ENCODE results near the gene TSPAN10.

Gene TSPAN10

DNA sequence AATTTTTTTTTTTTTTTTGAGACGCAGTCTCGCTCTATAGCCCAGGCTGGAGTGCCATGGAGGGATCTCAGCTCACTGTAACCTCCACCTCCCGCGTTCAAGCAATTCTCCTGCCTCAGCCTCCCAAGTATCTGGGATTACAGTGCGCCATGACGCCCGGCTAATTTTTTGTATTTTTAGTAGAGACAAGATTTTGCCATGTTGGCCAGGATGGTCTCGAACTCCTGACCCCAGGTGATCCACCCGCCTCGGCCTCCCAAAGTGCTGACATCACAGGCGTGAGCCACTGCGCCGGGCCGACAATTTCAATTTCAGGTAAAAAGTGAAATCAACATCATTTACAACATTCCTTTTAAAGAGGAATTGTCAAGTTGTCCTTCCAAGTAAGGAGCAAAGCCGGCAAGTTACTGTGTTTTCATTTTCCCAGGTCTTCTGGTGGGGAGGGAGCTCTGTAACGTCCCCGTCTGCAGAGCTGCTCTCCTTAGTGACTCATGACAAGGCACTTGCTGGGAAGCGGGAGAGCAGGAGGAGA is 957 bp upstream of the TSPAN10 start:
- peak; percentile 28 to 39 for DNase-seq

DNA sequence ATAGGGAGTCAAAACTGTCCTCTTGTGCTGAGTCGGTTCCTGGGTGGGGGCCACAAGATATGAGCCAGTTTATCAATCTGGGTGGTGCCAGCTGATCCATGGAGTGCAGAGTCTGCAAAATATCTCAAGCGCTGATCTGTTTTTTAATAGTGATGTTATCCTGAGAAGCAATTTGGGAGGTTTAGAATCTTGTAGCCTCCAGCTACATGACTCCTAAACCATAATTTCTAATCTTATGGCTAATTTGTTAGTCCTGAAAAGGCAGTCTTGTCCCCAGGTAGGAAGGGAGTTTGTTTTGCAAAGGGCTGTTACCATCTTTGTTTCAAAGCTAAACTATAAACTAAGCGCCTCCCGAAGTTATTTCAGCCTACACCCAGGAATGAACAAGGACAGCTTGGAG is 1.7 kb downstream of the TSPAN10 start:
- no peak for DNase-seq

DNA sequence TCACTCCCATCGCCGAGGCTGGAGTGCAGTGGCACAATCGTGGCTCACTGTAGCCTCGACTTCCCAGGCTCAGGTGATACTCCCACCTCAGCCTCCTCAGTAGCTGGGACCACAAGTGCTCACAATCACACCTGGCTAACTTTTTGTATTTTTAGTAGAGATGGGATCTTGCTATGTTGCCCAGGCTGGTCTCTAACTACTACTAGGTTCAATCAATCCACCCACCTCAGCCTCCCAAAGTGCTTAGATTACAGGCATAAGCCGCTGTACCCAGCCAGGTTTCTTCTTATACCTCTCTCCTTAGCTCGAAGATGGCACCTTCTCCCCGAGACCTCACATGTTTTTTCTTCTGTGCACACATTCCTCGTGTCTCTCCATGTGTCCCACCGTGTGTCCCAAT is 3.0 kb downstream of the TSPAN10 start:
- DNase-seq: no peak

DNA sequence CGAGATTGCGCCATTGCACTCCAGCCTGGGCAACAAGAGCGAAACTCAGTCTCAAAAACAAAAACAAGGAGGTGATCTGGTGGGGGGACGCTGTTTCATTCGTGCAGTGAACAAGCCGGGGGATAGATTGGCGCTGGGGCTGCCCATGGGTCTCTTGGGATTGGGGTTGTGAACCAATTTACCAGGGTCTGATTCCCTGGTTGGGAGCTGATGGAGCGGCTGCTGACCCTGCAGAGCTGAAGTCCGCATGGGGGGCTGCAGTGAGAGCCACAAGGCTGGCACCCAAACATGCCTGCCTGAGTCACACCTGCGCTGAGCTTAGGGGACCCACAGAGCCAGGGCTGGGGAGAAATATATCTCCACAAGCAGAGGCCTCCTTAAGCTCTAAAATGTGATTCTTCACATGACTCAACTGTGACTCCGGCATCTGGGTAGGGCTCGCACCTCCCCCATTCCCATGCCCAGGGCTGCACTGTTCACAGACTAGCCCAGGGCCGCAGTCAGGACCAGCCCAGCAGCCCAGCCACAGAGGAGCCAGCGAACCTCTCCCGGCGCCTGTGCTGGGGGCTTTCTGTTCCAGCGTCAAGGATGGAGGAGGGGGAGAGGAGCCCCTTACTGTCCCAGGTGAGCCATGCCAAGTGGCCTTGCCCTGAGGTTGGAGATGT is 5.0 kb downstream of the TSPAN10 start:
- no peak for DNase-seq

DNA sequence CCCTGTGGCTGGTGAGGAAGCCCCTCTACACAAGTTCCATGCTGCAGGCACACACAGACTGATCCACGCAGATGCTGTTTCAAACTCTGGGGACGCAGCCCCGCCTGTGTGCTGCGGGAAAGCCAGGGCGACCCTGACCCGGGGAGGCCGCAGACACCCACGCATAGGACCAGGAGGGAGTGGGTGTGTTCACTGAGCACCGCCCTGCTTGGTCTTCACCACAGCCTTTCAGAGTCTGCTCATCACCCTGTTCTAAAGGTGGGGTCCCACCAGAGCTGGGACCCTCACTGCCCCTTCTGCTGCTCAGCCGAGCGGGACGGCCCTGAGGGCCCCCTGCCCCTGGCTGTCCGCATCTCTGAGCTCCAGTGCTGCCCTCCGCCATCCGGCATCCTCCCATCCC is 7.5 kb downstream of the TSPAN10 start:
- no peak for DNase-seq

DNA sequence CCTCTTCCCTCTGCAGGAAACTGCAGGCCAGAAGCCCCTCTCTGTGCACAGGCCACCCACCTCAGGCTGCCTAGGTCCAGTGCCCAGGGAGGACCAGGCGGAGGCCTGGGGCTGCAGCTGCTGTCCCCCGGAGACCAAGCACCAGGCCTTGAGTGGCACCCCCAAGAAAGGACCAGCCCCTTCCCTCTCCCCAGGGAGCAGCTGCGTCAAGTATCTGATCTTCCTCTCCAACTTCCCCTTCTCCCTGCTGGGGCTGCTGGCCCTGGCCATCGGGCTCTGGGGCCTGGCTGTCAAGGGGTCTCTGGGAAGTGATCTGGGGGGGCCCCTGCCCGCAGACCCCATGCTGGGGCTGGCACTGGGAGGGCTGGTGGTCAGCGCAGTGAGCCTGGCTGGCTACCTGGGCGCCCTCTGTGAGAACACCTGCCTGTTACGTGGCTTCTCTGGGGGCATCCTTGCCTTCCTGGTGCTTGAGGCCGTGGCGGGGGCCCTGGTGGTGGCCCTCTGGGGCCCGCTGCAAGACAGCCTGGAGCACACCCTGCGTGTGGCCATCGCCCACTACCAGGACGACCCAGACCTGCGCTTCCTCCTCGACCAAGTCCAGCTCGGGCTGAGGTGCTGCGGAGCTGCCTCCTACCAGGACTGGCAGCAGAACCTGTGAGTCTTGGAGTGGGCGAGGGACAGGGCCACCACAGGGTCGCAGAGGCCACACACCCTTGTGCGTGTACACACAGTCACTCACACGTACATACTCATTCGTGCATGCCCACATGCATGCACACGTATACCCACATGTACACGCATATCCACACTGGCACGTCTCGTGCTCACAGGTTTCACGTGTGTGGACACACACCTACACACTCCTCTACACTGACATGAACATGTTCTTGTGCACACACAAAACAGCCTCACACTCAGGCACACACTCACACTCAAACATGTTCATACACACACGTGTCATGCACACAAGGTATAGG is 8.3 kb downstream of the TSPAN10 start:
- DNase-seq: no peak

DNA sequence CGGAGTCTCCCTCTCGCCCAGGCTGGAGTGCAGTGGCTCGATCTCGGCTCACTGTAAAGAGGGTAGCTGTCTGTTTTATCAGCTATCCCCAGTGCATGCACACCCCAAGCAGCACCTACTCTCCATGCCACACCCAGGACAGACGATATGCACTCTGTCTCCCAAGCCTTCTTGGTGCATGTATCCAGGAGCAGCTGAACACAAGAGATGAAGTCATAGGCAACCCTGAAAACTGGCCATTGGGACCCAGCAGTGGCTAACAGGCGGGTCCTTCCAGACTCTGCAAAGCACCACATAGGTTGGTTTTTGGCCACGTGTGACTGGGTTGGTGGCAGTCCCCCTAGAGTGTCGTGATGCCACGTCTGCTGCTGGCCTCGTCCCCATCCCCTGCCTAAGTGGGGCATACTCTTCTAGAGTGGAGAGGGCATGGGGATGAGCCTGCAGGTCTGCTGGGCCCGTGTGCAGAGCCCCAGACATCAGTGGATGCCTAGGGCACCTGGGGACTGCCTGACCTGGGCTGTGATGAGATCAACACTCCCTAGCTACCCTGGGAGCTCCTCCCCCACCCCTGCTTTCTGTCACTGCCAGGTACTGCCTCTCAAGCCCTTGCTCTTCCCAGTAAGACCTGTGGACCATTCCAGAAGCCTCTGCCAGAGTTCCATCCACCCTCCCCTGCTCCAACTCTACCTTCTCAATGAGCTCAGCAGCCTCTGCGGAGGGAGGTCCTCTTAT is 10.0 kb downstream of the TSPAN10 start:
- no peak for DNase-seq

DNA sequence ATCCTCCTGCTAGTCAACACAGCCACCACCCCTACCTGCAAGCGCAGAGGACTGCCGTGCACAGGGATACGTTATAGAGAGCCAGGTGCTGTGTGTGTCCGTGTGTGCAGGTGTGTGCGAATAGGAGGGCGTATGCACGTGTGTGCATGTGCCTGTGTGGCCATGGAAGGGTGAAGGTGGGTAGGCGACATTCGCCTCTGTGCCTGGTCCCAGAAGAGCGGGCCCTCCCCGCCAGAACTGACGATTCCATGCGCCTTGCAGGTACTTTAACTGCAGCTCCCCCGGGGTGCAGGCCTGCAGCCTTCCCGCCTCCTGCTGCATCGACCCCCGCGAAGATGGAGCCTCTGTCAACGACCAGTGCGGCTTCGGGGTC is 10.6 kb downstream of the TSPAN10 start:
- no peak for DNase-seq

DNA sequence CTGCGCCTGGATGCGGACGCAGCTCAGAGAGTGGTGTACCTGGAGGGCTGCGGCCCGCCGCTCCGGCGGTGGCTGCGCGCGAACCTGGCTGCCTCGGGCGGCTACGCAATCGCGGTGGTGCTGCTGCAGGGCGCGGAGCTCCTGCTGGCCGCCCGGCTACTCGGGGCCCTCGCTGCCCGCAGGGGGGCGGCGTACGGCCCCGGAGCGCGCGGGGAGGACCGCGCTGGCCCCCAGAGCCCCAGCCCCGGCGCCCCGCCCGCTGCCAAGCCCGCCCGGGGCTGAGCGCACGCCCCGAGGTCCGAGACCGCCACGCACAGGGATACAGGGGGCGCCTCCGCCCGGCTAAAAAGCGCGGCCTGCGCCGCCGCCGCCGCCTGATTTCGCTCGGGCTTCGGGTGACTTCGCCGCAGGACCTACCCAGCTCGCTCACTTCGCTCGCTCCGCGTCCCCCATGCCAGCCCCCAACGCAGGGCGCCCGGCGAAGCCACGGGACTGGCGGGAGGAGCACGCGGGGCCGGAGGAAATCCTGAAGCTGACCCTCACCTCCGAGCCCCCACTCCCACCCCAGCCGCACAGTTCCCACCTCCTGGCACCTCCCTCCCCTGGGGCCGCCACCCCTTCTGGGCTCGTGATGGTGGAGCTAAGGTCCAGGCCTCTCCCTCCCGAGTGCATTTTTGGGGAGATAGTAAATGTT is 11.2 kb downstream of the TSPAN10 start:
- DNase-seq: no peak

DNA sequence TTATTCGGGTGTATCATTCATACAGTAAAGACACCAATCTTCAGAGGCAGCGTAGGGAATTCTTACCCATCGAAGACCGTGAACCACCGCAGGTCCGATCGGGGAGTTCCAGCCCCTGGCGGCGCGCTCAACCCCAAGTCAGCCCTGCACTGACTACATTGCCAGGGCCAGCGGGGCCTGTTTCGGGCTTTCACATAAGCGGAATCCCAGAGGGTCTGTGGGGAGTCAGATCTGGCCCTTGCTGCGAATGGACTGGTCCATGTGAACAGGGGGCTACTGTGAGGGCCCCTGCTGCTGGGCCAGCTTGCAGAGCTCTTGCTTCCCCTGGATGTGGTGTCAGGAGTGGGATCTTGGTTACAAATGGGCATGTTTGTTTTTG is 11.7 kb downstream of the TSPAN10 start:
- DNase-seq: no peak

DNA sequence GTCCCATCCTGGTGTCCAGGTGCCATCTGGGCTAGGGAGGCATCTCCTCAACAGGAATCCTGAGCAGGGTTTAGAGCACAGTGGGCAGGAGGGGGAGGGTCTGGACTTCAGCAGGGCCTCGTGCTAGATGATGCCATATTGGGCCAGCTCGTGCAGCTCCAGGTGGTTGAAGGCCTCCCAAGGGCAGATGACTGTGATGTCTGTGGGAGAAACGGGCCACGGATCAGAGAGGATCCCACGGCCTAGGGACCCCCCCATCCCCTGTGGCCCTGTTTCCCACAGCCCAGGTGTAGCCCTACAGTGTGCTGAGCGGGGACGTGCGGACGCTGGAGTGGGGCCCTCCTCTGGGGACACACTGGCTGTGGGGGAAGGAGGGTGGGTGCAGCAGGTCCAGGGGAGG is 14.0 kb downstream of the TSPAN10 start:
- no peak for DNase-seq

DNA sequence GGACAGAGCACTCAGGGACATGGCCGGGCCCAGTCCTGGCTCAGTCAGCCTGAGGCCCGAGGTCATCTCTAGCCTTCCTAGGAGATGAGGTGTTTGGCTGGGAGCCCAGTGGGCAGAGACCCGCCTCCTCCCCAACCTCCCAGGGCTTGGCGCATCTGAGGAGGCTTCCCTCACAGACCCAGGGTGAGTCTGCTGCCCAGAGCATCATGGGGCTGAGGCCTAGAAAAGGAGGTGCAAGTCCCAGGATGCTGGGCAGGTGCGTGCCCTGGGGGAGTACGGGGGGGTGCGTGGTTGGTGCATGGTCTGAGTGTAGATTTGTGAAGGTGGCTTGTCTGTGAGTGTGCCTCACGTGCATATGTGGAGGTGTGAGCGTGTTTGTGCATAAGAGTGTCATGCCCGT is 14.7 kb downstream of the TSPAN10 start:
- peak in 1 of 2 experiments; percentile 19 for DNase-seq

DNA sequence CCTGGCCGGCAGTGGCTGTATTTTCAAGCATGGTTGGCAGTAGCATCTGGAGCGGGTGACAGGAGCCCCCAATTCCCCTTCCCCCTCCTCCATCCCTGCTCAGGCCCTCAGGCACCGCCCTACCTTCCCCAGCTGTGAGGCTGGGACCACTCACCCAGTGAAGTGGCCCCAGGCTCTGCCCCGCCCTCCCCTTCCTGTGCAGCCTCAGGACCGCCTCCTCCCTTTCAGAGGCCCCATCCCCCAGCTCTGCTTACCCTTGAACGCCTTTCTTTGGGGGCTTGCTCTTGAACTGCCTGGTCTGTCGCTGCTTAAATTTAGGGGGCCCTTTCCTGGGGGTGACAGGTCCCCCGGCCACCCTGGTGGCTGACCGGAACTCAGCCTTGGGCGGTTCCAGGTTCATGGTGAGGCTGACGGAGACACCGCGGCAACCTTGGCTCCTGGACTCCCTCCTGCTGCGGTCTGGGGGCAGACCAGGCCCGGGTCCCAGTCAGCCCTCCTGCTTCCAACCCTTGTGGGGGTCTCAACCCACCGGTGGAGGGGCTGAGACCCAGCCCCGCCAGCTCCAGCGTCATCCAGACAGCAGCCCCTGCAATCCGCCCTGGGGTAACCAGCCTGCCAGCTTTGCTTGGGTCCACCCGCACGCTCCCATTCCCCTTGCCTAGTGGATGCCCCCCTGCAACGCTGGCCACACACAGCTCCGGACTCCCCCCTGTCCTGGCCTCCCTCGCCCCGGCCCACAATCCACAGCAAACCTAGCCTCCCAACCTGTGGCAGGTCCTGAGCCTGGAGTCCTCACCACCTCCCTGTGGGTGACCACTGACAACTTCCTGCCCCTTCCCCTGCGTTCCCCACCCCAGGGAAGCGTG is 16.1 kb downstream of the TSPAN10 start:
- no peak for DNase-seq

DNA sequence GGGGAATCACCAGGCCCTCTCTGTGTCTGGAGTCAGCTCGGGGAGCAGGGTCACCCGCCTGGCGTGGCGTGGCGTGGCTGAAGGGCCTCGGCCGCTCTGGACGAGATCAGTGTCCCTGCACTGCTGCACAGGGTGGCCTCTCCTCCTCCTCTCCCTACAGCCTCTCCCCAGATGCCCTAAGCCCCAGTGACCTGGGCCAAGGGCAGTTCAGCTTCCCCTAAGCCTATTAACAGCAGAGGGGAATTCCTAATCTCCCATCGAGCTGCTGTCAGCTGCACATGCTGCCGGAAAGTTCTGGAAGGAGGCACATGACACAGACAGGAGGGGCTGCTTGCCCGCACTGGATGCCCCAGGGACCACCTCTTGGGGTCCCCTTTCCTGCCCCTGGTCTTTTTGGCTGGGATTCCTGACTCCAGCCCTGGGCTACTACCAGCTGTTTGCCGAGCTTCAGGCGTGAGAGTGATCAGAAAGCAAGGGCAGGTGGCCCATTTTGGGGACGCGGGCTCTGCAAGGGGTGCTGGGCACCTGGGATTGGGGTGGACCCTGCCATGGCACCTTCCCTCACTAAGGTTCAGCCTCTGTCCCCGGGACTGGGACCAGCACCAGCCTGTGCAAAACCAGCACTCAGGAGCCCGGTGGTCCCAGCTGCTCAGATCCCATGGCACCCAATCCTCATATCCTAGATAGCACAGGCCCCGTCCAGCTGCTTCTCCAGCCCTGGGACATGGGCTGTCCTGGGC is 18.6 kb downstream of the TSPAN10 start:
- DNase-seq: no peak

DNA sequence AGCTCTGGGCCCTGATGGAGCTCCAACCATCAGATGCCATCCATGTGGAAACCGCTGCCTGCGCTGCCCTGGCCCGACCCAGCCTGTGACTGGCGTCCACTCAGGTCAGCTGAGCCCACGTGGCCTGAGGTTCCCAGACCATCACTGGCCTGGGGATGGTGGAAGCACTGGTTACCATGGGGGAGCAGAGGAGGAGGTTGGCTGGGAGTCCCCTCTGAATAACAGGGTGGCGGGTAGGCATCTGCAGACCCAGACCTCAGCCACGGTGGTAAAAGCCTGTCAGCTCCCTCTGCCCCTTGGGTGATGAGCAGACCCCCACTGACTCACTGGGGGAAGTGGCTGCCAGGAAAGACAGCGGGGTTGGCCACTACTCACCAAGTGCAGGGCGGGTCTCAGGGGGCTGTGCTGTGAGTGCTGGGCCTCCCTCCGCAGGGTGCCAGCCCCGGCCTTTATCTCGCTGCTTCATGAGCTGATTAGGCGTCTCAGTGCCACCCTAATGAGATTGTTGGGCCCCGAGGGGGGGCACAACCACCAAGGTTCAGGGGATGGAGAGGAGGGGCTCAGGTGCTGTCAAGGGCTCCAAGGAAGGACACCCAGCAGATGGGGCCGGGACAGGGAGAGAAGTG is 19.2 kb downstream of the TSPAN10 start, which contains the start of gene PDE6G:
Gene PDE6G (minus strand): TSS at position 425 of the 626 bp plus-strand sequence. CDS start 3,237 bp downstream, outside the sequence.
- no peak for DNase-seq

DNA sequence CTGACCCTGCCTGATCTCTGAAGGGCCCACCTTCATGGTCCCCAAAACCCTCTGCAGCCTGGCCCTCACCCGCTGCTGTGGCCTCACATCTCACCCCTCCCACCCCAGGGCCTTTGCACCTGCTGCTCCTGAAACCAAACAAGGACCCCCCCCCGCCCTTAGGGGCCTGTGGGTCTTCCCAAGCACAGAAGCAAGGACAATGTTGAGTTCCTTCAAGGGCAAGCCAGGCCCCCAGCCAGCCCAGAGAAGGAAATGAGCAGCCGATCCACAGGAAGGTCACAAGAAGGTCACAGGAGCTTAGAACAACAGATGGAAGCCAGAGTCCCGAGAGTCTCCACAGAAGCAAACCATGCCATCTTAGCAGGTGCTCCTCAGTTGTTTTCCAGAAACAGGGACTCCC is 19.8 kb downstream of the TSPAN10 start:
- no peak for DNase-seq

DNA sequence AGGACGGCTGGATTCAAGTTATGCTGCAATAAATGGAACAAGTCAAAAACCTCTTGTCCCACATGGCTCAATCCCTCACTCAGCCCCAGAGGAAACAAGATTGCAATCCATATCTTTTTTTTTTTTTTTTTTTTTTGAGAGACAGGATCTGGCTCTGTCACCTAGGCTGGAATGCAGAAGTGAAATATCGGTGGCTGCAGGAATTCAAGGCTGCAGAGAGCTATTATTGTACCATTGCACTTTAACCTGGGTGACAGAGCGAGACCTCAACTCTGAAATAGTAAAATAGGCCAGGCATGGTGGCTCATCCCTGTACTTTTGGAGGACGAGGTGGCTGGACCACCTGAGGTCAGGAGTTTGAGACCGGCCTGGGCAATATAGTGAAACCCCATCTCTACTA is 22.0 kb downstream of the TSPAN10 start:
- no peak for DNase-seq

DNA sequence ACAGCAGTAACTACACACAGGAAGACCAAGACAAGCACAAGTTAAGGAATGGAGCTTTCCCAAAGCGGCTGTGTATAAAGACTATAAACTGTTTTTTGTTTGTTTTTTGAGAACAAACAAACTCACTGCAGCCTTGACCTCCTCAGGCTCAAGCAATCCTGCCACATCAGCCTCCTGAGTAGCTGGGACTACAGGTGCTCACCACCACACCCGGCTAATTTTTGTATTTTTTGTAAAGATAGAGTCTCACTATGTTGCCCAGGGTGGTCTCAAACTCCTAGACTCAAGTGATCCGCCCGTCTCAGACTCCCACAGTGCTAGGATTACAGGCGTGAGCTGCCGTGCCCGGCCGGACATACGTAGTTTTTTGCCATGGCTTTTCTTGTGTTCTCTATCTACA is 23.4 kb downstream of the TSPAN10 start:
- DNase-seq: no peak

DNA sequence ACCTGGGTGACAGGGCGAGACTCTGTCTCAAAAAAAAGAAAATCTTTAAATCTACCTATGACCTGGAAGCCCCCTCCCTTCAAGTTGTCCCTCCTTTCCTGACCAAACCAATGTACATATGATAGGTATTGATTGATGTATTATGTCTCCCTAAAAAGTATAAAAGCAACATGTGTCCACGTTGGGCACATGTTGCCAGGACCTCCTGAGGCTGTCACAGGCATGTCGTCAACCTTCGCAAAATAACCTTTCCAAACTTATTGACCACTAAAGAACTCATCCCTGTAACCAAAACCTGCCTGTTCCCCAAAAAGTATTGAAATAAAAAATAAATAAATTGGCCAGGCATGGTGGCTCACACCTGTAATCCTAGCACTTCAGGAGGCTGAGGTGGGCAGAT is 25.0 kb downstream of the TSPAN10 start:
- DNase-seq: no peak

DNA sequence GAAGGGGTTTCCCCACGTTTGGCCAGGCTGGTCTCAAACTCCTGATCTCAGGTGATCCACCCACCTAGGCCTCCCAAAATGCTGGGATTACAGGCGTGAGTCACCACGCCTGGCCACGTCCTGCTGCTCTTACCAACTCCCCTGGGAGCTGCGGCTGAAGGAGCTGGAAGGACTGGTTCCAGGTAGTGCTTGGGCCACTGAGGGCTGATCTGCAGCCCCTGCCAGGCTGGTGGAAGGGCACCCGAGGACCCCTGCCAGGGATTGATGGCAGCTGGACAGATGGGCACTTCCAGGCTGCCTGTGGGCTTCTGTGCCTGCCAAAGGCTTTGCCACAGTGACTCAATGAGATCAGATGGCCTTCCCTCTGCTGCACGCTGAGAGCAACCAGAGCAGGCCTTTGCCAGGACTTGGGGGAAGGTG is 27.1 kb downstream of the TSPAN10 start:
- no peak for DNase-seq
